Spleen (tissue), 7 donors: ENCODE measurements around the gene CAMTA1.

ENCODE experiments used
- CTCF ChIP-seq, 11 experiments: fragments of 200-600 bp in 7 of 11; fragments of 450-650 bp in 4 of 11; sonication (generic) in 4 of 11; IDR thresholded peaks in 8 of 11; conservative IDR thresholded peaks in 3 of 11; 1 replicate in 7 of 11; 2 replicates in 4 of 11; pipeline versions ENCODE4 v1.4.0 to v1.8.0; 2016 to 2021; ENCODE audit warnings: antibody characterized with exemption in 11 of 11, inconsistent platforms in 4 of 11, mild to moderate bottlenecking in 1 of 11
- POLR2AphosphoS5 ChIP-seq, 3 donors: sonication (generic); formaldehyde crosslinking; IDR thresholded peaks; one replicate each; pipeline ENCODE4 v1.5.1; 2017; ENCODE audit warnings: antibody characterized with exemption in 3 of 3
- donor health status: DM: no; HTN: no; CAD: no; lungs with moderate emphysema.
- donor health status: DM: no; HTN: no; CAD: no.
- donor health status: DM: no; HTN: no; CAD: no.

DNA sequence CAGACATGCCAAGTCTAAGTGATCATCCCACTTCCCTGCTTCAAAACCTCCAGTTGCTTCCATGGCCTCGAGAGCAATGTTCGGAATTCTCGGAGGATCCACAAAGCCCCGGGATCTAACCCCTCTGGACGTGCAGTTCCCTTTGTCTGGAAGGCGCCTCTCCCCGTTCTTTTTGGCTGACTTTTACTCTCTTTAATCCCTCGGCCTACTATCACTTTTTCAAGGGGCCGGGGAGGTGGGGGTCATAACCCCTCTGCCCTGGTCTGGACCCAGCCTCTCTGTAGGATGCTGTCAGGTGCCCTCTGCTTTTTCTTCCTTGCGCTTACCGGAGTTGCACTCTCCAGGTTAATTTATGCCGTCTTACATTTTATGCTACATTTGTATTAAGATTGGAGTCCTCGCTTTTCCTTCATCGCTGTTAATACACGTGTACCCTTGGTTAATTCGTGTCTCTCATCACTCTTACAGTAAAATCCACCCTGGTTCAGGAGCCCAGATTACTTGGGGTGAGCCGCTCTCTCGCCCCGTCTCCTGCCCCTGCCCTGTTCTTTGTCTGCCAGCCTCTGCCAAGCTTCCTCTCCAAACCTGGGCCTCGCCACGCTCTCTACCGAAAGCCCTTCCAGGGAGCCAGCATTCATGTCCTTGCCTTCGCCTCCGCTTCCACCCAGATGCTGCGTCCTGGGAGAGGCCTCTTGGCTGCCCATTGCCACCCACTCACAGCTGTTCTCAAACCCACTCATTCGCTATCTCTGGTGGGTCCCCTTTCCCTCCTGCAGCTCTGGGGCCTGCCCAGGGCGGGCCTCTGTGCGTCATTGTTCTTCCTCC, 448.6 kb downstream of the CAMTA1 start:
- TF ChIP-seq CTCF (IDR thresholded peaks at IDR 0.05 in 8 of 11, conservative IDR thresholded peaks at IDR 0.05 in 3 of 11), result no peak
- no peak for TF ChIP-seq POLR2AphosphoS5 (IDR thresholded peaks at IDR 0.05)
